Lower lobe of right lung (tissue), 2 donors: ENCODE results near the gene ZFYVE27. TPM values are rescaled to one million over a fixed set of nuclear protein-coding genes. Genes with fewer than 3 reads are reported as not detected.

Experiments used
- ATAC-seq, 2 donors: fragments of 200-7000 bp; cut with Tn5 transposase; one replicate each; pipeline ENCODE4 v1.9.1; 2020 to 2022; ENCODE audit warnings: mild to moderate bottlenecking in 2 of 2, moderate library complexity in 2 of 2
- DNase-seq: peaks from one replicate; pipeline ENCODE4 v3.0.0-alpha.2; 2020
- H3K27ac ChIP-seq: fragments of 200-600 bp; one replicate; pipeline ENCODE4 v1.8.0; 2022
- H3K27me3 ChIP-seq: fragments of 200-600 bp; one replicate; pipeline ENCODE4 v1.8.0; 2022; ENCODE audit warnings: low read depth
- H3K36me3 ChIP-seq: fragments of 200-600 bp; one replicate; pipeline ENCODE4 v1.8.0; 2022; ENCODE audit warnings: mild to moderate bottlenecking
- H3K4me1 ChIP-seq: fragments of 200-600 bp; one replicate; pipeline ENCODE4 v1.8.0; 2022
- H3K4me3 ChIP-seq: fragments of 200-600 bp; one replicate; pipeline ENCODE4 v1.8.0; 2022; ENCODE audit warnings: mild to moderate bottlenecking
- H3K9me3 ChIP-seq: fragments of 200-600 bp; one replicate; pipeline ENCODE4 v1.8.0; 2022
- CTCF ChIP-seq: fragments of 200-600 bp; IDR thresholded peaks from one replicate; pipeline ENCODE4 v1.8.0; 2022; ENCODE audit warnings: antibody characterized with exemption, mild to moderate bottlenecking
- intact Hi-C: fragments of 100-400 bp; cut with DNase I; formaldehyde crosslinking; loops from one replicate; pipeline ENCODE4 v1.11.0; 2022
- total RNA-seq: library from RNA; stranded (reverse); fragmentation: NEBNext Ultra II Directional; extraction: Animal tissue kit (Norgen Biotek cat#: 25700); gene quantifications from one replicate; pipeline ENCODE4 v1.2.1, GENCODE V29; 2021
- donor health status: DM: no; HTN: yes; CAD: no; lungs with severe emphysema.

ZFYVE27 gene
- total RNA-seq, 1 donor from 2014 or later = 28.3 TPM

GRCh38 chr10:97764519-97764931 lies 27.6 kb downstream of the ZFYVE27 start:
- DNase-seq = peak; percentile 24
- Histone ChIP-seq H3K9me3 (no peaks in the 10 kb centered on the region), H3K27me3 (peaks cover 6% of the 10 kb centered on the region), H3K36me3 (peaks cover 20% of the 10 kb centered on the region), H3K27ac (no peak overlapping the region), H3K4me3 (no peak overlapping the region), H3K4me1 (no peaks in the 10 kb centered on the region)
- TF ChIP-seq CTCF = no peak
- no peak for ATAC-seq
- intact Hi-C loops = no loop called here

GRCh38 chr10:97765201-97765600 lies 28.3 kb downstream of the ZFYVE27 start:
- intact Hi-C loops = no loop called here
- Histone ChIP-seq H3K9me3 (no peaks in the 10 kb centered on the region), H3K4me3 (no peak overlapping the region), H3K36me3 (peaks cover 14% of the 10 kb centered on the region), H3K27ac (no peak overlapping the region), H3K27me3 (peaks cover 12% of the 10 kb centered on the region), H3K4me1 (no peaks in the 10 kb centered on the region)
- DNase-seq (no peak), ATAC-seq (no peak)
- no peak for TF ChIP-seq CTCF

- Histone ChIP-seq H3K4me1 (peaks cover 1% of the 10 kb centered on the region), H3K9me3 (no peaks in the 10 kb centered on the region), H3K27ac (no peak overlapping the region), H3K27me3 (peaks cover 23% of the 10 kb centered on the region), H3K36me3 (peaks cover 3% of the 10 kb centered on the region), H3K4me3 (no peak overlapping the region)
- TF ChIP-seq CTCF = no peak
- intact Hi-C loops = no loop called here
- DNase-seq = no peak
- no peak for ATAC-seq
Measured at GRCh38 chr10:97766106-97766810, 29.3 kb downstream of the ZFYVE27 start.

GRCh38 chr10:97766996-97767924 lies 30.3 kb downstream of the ZFYVE27 start:
- no peaks in the 10 kb centered on the region for H3K9me3 ChIP-seq
- no peak for TF ChIP-seq CTCF
- no peaks in the 10 kb centered on the region for H3K36me3 ChIP-seq
- intact Hi-C loops = no loop called here
- DNase-seq (no peak), ATAC-seq (no peak)
- H3K4me1 ChIP-seq = peaks cover 4% of the 10 kb centered on the region
- H3K4me3 ChIP-seq = no peak overlapping the region
- peaks cover 31% of the 10 kb centered on the region for H3K27me3 ChIP-seq
- no peak overlapping the region for H3K27ac ChIP-seq

- DNase-seq (no peak), ATAC-seq (no peak)
- intact Hi-C loops = no loop called here
- Histone ChIP-seq H3K4me3 (no peak overlapping the region), H3K4me1 (peaks cover 4% of the 10 kb centered on the region), H3K27me3 (peaks cover 44% of the 10 kb centered on the region), H3K27ac (no peak overlapping the region), H3K9me3 (no peaks in the 10 kb centered on the region), H3K36me3 (no peaks in the 10 kb centered on the region)
- TF ChIP-seq CTCF = no peak
Measured at GRCh38 chr10:97768322-97769315, 31.7 kb downstream of the ZFYVE27 start.
